ENCODE results near the gene UST.

Gene UST

GRCh38 chr6:148968771-148969602, 222.2 kb downstream of the UST start:
- Histone ChIP-seq H3K36me3 (replicated peaks) (no peaks in the 10 kb centered on the region), H3K4me3 (ENCODE audit: low read depth, low read length) (no peak overlapping the region), H3K27me3 (replicated peaks) (no peaks in the 10 kb centered on the region), H3K27ac (no peak overlapping the region)
- no peak for DNase-seq
- TF ChIP-seq, protein P1, sequence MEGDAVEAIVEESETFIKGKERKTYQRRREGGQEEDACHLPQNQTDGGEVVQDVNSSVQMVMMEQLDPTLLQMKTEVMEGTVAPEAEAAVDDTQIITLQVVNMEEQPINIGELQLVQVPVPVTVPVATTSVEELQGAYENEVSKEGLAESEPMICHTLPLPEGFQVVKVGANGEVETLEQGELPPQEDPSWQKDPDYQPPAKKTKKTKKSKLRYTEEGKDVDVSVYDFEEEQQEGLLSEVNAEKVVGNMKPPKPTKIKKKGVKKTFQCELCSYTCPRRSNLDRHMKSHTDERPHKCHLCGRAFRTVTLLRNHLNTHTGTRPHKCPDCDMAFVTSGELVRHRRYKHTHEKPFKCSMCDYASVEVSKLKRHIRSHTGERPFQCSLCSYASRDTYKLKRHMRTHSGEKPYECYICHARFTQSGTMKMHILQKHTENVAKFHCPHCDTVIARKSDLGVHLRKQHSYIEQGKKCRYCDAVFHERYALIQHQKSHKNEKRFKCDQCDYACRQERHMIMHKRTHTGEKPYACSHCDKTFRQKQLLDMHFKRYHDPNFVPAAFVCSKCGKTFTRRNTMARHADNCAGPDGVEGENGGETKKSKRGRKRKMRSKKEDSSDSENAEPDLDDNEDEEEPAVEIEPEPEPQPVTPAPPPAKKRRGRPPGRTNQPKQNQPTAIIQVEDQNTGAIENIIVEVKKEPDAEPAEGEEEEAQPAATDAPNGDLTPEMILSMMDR (IDR thresholded peaks at IDR 0.05; ENCODE audit: low read depth, low read length, missing control alignments) = no peak
- in situ Hi-C loops (cut with HindIII; ENCODE audit: low pct_ligation_motif_present, low sequenced_read_pairs) = no loop called here

- no peak overlapping the region for H3K4me3 ChIP-seq (ENCODE audit: low read depth, low read length)
- H3K27ac ChIP-seq = no peak overlapping the region
- in situ Hi-C loops (cut with HindIII; ENCODE audit: low pct_ligation_motif_present, low sequenced_read_pairs) = no loop called here
- no peaks in the 10 kb centered on the region for H3K36me3 ChIP-seq (replicated peaks)
- H3K27me3 ChIP-seq (replicated peaks) = no peaks in the 10 kb centered on the region
- TF ChIP-seq, protein P1 (IDR thresholded peaks at IDR 0.05; ENCODE audit: low read depth, low read length, missing control alignments) = no peak
- DNase-seq = peak; percentile 74
Measured at GRCh38 chr6:148969603-148970061, 222.8 kb downstream of the UST start.

DNA sequence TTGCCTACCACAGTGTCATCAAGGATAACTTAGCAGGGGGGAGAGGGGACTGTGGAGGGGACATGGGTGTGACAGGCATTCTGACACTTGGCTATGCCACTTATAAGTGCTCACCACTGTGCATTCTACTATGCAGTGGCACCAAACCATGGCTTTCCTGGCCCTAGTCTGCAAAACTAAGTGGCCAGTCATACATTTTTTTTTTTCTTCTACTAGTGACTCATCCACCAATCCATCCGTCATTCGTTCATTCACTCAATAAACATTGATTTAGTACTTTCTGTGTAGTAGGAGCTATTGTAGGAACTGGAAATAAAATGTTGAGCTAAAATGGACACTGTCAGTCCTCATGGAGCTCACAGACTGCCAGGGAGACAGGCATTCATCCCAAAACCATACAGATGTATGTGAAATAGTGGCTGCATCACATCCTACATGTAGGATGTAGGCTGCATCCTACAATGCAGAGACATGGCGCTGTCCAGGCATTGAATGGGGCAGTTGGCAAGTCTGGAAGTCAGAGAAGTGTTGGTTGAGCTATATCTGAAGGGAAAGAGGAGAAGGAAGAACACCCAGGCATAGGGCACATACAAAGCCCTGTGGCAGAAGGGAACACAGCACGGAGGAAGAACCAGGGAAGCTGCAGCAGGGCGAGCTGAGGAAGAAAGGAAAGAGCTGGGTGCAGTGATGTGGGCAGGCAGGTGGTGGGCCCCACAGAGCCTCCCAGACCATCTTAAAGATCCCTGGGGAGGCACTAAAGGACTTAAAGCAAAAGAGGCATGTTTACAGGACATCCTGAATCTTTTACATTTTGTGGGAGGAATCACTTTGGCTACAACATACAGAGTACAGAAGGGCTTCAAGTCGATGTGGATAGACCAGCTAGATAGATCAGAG, 224.4 kb downstream of the UST start:
- Histone ChIP-seq H3K27me3 (replicated peaks) (no peaks in the 10 kb centered on the region), H3K36me3 (replicated peaks) (no peaks in the 10 kb centered on the region), H3K27ac (no peak overlapping the region), H3K4me3 (ENCODE audit: low read depth, low read length) (no peak overlapping the region)
- in situ Hi-C loops (cut with HindIII; ENCODE audit: low pct_ligation_motif_present, low sequenced_read_pairs) = no loop called here
- DNase-seq = no peak
- TF ChIP-seq, protein P1 (IDR thresholded peaks at IDR 0.05; ENCODE audit: low read depth, low read length, missing control alignments) = no peak

GRCh38 chr6:148972481-148972880, 225.7 kb downstream of the UST start:
- DNase-seq = no peak
- no peak overlapping the region for H3K27ac ChIP-seq
- no peak overlapping the region for H3K4me3 ChIP-seq (ENCODE audit: low read depth, low read length)
- no peaks in the 10 kb centered on the region for H3K36me3 ChIP-seq (replicated peaks)
- TF ChIP-seq, protein P1 (IDR thresholded peaks at IDR 0.05; ENCODE audit: low read depth, low read length, missing control alignments) = no peak
- H3K27me3 ChIP-seq (replicated peaks) = no peaks in the 10 kb centered on the region
- in situ Hi-C loops (cut with HindIII; ENCODE audit: low pct_ligation_motif_present, low sequenced_read_pairs) = no loop called here

DNA sequence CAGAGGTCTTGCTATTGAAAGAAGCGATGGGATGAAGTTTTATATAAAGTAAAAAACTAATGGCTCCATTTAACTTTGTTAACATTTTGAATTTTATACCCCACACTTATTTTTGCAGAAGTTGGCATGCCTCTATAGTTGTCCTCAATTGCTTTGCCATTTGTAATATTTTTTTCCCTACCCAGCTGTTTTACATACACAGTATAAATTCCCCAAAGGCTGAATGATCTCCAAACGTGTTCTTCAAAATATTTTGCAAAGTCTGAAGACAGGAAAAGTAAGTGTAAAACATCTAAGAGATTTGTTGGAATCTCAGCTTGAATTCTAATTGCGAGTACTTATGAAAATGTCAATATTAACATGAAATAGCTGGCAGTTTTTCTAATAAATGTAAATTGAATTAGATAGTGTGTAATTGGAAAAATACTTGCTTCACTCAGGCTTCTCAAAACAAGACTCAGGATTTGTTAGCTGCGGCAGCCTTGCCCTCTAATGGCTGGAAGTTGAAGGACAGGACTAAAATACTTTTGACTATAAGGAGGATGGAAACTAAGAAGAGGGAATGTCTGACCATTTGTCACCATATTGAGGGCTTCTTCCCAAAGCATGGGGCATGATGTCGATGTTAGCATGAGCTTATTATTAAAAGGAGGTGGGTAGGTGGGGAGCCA, 226.8 kb downstream of the UST start:
- TF ChIP-seq, protein P1 (IDR thresholded peaks at IDR 0.05; ENCODE audit: low read depth, low read length, missing control alignments) = peak; percentile 75
- in situ Hi-C loops (cut with HindIII; ENCODE audit: low pct_ligation_motif_present, low sequenced_read_pairs) = no loop called here
- no peak overlapping the region for H3K27ac ChIP-seq
- DNase-seq = peak; percentile 48
- no peak overlapping the region for H3K4me3 ChIP-seq (ENCODE audit: low read depth, low read length)
- H3K36me3 ChIP-seq (replicated peaks) = no peaks in the 10 kb centered on the region
- H3K27me3 ChIP-seq (replicated peaks) = no peaks in the 10 kb centered on the region
